Upper lobe of left lung (tissue), 4 donors: ENCODE measurements around the gene CAT.

Experiments
- EP300 ChIP-seq, 4 donors: sonication (generic); formaldehyde crosslinking; IDR thresholded peaks; one replicate each; pipeline ENCODE4 v1.5.1; 2017; ENCODE audit warnings: antibody characterized with exemption in 4 of 4, control low read depth in 2 of 4
- TF ChIP-seq, protein P1 (sequence below), 6 experiments: fragments of 450-650 bp in 4 of 6; fragments of 200-600 bp in 2 of 6; sonication (generic) in 2 of 6; IDR thresholded peaks; one replicate each; pipeline ENCODE4 v1.5.1; 2016 to 2019; ENCODE audit warnings: antibody characterized with exemption in 6 of 6

DNA sequence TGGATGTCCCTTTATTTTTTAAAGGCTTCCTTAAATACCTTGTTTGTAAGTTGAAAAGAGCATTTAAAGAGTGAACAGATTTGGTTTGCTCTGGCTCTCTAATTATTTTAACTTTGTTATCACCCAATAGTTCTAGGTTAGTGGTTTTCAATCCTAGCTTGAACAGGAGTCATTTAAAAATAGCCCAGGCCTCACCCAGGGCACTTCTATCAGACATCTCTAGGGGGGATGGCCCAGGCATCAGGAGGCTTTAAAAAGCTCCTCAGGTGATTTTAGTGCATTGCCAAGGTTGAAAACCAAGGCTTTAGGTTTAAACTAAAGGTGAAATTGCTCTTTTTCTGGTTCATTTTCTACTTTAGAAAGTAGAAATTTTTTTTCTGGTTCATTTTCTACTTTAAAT is 8.3 kb downstream of the CAT start:
- TF ChIP-seq, protein P1, sequence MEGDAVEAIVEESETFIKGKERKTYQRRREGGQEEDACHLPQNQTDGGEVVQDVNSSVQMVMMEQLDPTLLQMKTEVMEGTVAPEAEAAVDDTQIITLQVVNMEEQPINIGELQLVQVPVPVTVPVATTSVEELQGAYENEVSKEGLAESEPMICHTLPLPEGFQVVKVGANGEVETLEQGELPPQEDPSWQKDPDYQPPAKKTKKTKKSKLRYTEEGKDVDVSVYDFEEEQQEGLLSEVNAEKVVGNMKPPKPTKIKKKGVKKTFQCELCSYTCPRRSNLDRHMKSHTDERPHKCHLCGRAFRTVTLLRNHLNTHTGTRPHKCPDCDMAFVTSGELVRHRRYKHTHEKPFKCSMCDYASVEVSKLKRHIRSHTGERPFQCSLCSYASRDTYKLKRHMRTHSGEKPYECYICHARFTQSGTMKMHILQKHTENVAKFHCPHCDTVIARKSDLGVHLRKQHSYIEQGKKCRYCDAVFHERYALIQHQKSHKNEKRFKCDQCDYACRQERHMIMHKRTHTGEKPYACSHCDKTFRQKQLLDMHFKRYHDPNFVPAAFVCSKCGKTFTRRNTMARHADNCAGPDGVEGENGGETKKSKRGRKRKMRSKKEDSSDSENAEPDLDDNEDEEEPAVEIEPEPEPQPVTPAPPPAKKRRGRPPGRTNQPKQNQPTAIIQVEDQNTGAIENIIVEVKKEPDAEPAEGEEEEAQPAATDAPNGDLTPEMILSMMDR (IDR thresholded peaks at IDR 0.05) = no peak
- TF ChIP-seq EP300 (IDR thresholded peaks at IDR 0.05) = no peak
